Measurements from ENCODE around the gene ELK4. TPM values are rescaled to one million over a fixed set of nuclear protein-coding genes. Genes with fewer than 3 reads are reported as not detected.

The ELK4 gene
- total and polyA plus RNA-seq, 2 of the 8 experiments (the other 6 are each of a cell fraction or from before 2014, with no cell fraction given) = 2.9 to 26.3 TPM

DNA sequence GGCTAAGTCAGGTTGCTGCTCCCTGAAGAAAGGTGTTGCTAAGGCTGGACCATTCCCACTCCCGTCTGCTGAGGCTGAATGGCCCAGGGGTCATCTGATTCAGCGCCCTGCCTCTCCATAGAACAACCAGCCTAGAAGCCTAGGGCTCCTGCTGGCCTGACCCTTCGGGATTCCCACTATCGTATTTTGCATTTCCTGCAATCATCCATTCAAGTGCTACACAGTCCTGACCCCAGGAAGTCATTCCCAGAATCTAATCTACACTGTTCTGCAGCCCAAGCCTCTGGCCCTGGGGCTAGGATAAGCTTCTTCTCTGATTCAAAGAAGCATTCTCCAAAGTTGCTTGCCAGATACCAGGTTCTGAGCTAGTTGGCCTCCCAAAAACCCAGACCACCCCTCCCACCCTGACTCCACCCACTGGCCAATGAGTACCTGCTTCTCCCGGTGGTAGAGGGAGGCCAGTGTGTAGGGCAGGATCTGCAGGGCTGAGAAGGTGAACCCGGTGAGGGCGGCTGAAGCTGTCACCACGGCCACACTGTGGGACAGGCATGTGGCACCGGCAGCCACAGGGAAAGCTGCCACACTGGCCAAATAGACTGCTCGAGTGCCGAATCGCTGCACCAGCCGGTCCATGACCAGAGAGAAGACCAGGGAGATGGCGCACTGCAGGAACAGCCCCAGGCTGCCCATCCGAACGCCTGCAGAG, 29.8 kb upstream of the ELK4 start (continued):
- TF ChIP-seq KDM5A (IDR thresholded peaks at IDR 0.05; ENCODE audit: low read length) (no peak), JUND (IDR thresholded peaks at IDR 0.05; ENCODE audit: low read length) (no peak)
